HG03460 (cell line): ENCODE data around the gene SEMA3G.

Experiments
- ATAC-seq: cut with Tn5 transposase; IDR thresholded peaks from one replicate; pipeline ENCODE4 v1.9.1; 2021; ENCODE audit not compliant: unreplicated experiment

Gene SEMA3G

DNA sequence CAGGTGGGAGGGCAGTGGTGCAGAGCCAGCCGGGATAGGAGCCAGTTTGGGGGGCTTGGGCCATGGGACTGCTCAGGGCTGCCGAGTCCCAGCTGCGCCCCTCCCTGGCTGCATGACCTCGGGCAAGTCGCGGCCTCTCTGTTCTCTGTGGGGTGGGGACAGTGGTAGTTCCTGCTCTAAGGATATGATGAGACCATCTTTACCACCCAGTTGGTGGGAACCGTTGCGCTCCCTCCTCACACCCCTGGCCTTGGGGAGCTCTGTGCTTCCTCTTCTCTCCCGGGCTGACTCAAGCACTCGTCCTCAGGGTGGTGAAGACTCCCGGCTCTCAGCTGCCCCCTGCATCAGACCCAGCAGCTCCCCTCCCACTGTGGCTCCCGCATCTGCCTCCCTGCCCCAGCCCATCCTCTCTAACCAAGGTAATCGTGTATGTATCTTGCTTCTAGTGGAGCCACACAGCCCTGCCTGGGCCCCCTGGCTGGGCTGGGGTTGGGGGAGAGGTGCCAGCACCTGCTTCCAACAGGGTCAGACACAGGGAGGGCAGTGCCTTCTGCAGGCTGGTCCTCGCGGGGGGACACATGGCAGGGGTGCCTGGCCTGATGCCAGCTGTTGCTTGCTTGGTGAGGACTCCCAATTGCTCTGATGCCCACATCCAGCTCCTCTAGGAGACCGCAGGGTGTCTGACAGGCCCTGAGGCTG is 35.1 kb upstream of the SEMA3G start:
- ATAC-seq: no peak

DNA sequence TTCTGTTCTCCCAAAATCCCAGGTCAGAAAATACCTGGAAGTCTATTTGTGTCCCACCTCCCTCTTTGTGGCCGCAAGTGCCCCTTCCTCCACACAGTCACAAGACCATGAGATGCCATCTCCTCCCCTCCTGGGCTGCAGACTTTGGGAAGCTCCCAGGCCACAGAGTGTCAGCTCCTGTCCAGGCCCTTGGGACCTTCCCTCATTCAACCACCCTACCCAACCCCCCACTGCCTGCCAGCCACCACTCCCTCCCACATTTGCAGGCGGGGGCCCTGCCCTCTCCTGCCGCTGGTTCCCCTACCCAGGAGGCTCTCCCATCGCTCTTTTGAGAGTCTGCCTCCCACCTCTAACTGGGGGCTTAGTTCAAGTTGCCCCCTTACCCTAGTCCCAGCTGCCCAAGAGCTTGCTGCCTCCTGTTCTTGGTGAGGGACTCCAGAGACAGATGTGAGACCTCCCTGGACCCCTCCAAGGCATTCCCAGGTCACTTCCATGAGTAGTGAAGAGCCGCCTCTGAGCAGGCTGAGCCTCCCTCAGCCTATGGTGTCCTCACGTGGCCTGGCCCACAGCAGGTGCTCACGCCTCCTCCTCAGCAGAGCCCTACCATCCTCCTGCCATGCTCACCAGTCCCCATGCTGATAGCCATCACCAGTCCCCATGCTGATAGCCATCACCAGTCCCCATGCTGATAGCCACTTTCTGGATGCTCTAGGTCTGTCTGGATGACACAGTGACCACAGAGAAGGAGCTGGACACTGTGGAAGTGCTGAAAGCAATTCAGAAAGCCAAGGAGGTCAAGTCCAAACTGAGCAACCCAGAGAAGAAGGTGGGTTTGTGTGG is 34.4 kb upstream of the SEMA3G start:
- no peak for ATAC-seq

DNA sequence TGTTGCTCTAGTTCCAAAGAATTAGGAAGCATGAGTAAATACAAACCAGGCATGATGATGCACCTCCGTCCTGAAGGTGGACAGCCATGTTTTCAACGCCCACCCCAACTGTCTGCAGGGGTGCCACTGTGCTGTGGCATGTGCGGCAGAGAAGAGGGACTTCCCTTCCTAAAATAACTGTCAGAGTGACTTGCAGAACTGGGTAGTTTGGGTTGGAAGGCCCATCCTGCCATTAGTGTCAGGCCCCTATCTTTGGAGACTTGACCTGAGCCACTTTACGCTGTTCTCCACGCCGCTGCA is 32.8 kb upstream of the SEMA3G start:
- ATAC-seq: no peak

DNA sequence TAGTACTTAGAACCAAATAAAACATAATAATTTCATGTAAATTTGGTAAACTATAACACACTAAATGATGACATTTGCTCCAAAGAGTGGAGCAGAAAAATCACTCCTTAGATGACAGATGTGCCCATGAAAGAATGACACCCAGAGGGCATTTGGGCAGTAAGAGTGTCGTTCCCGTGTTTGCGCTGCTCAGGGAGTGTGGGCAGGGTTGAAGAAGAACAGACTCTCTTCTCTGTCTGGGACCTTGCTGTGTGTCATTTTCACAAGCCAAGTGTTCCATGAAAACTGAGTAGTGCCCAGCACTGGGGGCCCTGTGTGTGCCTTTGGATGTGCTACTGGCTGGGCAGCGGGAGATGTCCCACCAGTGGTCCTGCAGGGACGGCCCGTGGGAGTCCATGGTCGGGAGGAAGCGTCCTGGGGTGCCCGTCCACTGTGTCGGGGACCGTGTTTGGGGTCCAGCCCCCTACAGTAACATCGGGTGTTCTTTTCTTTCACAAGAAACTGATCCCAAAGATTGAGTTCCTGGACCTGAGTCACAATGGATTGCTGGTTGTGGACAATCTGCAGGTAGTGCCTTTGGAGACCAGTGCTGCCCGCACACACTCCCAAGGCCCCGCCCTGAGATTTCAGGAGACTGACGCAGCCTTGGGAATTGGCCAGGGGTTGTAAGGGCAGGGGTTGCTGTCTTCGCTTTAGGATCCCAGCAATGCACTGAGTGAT is 32.3 kb upstream of the SEMA3G start:
- no peak for ATAC-seq

DNA sequence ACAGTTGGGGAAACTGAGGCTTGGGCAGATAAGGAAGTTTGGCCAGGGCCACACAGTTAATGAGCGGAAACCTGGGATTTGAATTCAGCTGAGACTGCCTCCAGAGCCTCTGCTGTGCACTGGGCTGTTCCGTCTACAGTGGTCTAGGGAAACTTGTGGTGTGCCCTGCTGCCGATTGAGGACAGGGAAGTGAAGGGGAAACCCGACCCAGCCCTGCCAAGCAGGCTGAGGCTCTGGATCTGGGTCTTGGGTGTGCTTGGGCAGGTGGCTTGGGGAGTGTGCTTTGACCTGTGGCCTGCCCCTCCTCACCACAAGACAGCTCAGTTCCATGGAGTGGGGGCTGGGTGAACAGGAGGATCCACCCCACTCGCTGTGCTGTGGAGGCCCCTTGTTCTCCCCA is 28.1 kb upstream of the SEMA3G start:
- no peak for ATAC-seq

DNA sequence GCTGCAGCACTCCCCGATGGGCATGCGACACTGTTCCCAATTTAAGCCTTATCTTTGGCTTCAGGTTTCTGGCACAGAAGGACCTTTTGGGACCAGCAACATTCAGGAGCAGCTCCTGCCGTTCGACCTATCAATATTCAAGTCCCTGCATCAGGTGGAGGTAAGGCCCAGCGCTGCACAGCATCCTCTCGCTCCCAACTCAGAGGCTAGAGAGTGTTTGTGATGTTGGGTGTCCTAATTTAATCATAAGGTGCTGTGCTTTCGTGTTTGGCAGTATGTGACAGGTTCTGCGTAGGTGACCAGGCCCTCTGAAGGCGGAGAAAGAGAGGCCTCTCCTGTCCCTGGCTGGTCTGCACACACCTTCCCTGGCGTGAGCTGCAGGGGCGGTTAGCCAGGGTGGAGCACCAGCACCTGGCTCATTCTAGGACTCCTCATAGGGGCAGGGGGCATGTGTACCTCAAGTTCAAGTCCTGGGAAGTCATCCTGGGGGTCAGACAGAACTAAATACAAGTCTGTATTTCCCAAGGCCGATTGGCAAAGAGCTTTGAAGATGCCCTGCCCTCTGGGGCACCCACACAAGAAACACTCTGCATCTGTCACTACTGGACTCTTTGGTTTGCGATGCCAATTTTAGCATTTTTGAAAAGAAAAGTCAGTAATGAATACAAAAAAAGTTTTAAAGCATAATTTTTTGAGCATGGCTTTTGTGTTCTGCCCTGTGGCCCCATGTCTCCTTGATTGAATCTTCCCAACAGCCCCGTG is 27.5 kb upstream of the SEMA3G start:
- ATAC-seq: no peak

DNA sequence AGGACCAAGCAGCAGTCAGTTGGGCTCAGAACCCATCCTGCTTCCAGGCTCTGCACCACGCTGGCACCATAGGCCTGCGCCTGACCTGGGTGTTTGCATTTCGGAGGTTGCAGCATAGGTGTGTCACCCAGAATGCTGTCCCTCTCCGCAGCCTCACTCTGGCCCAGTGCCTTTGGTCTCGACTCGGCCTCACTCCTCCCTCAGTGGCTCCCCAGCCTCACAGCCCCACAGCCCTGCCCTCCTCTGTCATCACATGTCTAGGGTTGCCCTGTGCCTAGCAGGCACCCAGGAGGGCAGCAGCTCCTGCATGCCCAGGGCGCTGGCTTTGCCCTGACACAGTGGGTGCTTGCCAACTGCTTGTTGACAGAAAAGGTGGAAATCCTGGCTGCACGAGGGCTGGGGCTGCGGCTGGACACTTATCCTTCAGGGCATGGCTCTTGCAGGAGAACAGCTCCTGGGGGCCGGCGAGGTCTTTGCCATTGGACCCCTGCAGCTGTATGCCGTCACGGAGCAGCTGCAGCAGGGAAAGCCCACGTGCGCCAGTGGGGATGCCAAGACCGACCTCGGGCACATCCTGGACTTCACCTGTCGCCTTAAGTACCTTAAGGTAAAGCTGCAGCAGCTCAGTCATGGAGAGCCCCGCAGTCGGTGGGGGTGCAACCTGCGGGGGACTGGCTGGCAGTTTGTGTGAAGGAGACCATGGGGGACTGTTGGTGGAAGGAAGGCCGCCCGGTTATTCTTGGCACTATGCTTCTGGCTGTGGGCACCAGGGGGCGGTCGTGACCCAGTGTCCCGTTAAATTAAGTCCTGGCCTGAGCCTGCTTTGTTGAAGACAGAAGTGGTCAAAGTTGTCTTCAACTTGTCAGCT is 26.7 kb upstream of the SEMA3G start:
- ATAC-seq: no peak

DNA sequence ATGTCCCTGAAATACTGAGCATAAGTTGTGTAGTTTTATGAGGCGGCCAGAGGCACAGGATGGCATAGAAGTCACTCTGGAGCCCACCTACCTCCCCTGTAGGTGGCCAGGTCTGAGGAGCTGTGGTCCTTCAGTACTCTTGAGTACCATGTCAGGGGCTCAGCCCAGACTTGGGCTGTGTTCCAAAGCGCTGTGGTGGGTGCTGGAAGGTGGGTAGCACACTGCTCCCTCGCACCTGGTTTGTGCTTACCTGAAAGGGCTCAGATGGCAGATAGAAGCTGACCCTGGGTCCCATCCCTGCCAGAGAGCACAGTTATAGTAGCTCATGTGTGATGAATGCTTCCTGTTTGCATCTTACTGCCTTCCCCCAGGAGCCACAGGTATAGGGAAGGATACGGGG is 26.0 kb upstream of the SEMA3G start:
- ATAC-seq: no peak

DNA sequence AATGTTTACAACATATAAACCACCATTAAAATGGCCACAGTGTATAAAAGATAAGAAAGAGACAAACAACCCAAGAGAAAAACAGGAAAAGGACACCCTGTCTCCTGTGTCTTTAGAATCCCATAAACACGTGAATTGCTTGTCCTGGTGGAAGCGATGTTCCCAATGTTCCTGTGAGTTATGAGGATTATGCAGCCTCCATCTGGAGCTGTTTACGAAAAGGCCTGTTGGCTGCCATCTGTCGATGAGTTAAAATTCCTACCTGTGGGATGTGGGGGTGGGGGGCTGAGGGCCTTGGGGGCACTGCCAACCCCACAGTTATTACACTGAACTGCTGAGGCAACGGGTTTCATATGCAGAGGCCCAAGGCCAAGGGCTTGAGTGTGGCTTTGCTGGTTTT is 24.1 kb upstream of the SEMA3G start:
- no peak for ATAC-seq

DNA sequence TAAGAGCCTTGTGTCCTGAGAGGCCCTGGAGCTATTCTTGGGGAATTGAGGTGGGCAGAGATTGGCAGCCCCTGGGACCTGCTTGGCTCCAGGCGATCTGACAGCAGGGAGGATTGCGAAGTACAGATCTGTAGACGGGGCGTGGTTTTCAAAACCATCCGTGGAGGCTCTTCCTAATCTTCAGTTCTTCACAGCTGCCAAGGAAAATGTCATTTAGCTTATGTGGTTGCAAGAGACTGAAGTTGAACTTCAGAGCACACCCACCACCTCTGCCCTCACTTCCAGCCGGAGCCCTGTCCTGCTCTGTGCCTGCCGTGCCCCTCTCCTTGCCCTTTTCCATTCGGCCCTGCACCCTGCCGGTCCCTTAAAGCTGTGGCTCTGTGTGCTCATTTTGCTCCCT is 23.4 kb upstream of the SEMA3G start:
- ATAC-seq: no peak

DNA sequence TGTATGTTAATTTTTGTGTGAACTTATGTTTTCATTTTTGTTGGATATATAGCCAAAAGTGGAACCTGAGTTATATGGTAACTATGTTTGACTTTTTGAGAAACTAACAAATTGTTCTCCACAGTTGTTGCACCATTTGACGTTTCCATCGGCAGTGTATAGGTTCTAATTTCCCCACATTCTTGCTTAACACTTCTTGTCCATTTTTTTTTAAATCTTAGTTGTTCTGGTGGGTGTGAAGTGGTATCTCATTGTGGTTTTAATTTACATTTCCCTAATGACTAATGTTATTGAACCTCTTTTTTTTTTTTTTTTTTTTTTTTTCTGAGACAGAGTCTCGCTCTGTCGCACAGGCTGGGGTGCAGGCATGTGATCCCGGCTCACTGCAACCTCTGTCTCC is 18.5 kb upstream of the SEMA3G start:
- no peak for ATAC-seq

DNA sequence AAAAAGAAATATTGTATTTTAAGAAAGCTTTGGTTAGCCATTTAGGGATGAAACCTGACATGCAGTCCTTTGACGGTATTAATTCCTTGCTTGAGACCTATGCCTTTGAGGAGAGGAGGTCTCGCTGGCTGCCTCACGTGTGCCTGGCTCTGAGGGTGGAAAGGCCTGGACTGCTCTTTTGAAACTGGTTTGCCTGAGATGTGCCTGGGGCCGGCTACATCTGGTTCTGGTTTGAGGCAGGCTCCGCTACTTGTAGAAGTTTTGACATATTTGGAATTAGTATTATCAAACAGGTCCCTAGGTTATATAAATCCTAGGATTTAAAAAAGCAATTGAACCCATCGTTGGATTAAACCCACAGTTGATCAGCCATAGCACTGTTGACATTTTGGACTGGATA is 17.0 kb upstream of the SEMA3G start:
- ATAC-seq: no peak

DNA sequence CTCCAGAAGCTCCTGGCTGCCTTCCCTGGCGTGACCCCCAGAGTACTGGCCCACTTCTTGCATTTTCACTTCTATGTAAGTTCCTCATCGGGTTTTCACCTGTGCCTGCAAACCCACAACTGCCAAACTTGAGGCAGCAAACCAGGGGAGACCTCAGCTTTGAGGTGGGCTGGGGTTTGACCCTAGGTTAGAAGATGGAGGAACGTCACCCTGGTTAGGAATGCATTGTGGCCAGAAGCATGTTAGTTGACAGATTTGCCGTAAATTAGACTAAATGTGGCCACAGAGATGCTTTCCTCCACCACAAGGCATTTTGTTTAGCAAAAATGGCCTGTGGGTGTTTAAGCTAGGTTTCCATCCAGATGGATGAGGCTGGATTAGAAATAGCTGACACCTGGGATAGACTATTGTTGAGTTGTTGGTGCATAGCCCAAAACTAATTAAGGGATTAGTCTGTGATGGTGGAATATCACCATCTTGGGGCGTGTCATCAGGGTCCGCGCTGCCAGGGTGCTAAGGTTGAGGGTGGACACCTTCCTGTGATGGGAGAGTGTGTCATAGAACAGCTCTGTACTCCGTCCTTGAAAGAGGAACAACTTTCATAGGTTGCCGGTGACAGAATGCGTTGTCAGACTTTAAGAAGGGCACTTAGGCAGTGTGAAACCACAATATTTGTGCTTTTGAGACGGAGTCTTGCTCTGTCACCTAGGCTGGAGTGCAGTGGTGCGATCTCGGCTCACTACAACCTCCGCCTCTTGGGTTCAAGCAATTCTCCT is 14.1 kb upstream of the SEMA3G start:
- no peak for ATAC-seq

DNA sequence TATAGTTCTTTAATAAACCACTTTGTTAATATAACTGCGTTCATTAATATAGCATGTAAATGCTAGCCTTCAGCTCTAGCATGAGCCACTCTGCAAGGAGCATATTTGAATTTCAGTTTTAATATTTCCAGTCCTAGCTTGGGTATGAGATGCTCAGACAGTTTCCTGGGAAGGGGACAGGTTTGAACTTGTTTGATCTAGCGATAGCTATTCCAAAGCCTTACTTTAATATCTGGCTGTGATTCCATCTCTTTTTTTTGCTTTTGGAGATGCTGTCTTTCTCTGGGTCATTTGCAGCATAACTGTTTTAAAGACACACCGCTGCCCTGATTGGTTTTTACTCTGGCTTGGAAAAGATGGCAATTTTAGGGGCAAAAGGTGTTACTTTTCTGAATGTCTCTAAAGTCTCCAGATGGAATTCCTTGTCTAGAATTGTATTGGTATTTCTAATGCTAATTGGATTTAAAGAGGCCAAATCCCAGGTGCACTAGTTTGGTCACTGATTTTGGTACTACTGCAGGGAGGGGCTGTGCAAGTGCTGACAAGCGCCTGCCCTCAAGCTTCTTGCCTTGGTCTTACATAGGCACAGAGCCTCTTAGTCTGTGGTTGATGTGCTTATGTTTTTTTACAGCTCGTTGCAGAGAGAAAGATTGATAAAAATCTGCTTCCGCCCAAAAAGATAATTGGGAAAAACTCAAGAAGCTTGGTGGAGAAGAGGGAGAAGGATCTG is 13.3 kb upstream of the SEMA3G start:
- ATAC-seq: no peak

DNA sequence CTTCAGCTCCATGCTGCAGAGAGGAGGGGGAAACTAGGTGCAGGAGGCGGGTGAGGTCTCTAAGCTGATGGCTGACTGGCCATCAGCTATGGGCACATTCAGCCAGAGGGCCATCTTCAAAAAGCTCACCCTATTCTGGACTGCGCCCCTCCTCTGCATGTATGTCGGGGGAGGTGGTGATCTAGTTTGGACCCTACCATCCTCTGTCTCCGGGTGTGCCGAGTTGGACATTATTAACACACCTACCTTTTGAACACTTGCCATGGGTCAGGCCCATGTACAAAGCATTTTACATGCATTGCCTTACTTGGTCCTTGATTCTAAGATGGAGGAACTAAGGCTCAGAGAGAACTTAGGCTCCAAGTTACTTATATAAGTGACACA is 11.9 kb upstream of the SEMA3G start:
- no peak for ATAC-seq

DNA sequence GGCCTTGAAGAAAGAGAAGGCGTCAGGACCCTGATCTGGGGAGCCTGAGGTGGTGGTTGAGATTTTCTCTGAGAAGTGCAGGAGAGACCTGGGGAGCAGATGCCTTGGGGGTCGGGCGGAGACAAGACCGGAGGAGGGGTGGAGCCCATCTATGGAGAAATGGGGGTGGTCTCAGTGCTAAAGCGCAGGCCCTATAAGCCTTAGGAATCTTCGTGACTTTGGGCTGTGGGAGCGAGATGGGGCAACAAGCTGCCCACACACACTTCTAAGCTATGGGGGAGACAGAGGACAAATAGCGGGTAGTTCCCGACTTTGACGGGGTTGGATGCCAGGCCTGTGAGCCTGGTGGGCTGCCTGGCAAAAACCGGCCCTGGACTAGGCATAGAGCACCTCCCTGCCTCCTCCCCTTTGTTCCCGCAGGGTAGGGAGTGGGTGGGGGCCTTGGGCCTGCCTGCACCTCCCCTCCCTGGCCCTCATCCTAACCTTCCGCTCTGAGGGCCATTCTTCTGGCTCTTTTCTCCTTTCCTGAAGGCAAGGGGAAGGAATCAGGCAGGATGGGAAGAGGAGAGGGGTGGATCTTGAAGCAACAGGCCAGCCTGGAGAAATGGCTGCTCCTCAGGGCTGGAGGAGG is 11.4 kb upstream of the SEMA3G start:
- ATAC-seq: no peak

DNA sequence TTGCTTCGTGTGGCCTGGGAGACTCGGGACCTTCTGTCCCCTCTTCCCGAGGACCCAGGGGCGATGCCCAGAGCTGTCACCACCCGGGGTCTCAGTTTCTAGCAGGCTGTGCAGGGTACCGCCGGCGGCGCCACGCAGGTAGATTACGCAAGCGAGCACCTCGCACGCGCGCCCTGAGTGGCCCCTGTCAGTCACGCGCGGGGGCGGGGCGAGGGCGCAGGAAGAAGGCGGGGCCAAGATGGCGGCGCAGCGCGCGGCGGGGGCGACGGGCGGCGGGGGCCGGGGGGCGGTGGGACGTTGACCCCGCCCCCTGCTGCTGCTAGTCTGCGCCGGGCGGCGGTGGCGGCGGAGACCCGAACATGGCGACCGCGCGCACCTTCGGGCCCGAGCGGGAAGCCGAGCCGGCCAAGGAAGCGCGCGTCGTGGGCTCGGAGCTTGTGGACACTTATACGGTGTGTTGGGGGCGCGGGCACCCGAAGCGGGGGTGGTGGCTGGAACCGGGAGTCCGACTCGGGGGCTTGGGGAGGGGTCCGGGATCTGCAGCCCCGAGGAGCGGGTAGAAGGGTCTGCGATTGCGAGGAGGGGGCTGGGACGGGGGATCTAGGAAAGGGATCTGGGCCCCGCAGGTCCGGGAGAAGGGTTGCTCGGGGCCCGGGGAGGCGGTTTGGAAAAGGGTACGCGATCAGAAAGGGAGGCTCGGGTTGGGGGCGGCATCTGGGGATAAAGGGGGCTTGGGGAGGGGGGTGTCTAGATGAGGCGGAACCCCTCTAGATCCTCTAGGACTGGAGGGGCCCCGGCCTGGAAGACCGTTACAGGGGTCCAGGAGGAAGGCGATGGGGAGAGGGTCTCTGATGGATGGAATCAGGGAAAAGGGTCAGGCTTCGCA is 10.6 kb upstream of the SEMA3G start, which contains the start of gene NISCH:
NISCH (plus strand) TSS at position 322 of the 886 bp plus-strand sequence; CDS start at position 360, 38 bp downstream.
- peak; percentile 62 for ATAC-seq

DNA sequence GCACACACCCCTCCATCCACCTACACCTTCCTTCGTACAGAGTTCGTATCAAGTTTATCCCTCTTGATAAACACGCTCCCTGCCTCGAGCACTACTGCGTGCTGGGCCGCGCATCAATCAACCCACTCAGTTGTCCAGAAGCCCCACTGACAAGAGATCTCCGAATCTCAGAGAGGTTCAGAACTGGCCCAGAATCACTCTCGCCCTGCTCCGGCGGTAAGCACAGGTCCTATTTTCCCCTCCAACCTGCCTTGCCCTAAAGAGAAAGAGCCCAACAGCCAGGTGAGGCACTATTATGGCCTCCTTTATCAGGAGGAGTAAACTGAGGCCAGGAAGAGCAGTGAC is 10.0 kb upstream of the SEMA3G start:
- no peak for ATAC-seq
